SK-N-MC (cell line): ENCODE data around the gene GPN3.

Experiments used
- EZH2 ChIP-seq: fragments of 200-600 bp; sonication (generic); IDR thresholded peaks from one replicate; pipeline ENCODE4 v1.6.1; 2017; ENCODE audit warnings: antibody characterized with exemption
- POLR2AphosphoS5 ChIP-seq: IDR thresholded peaks from 2 replicates; pipeline ENCODE4 v1.6.1; 2012; ENCODE audit warnings: mild to moderate bottlenecking, low read depth, low read length, borderline replicate concordance

- TF ChIP-seq EZH2 (no peak), POLR2AphosphoS5 (no peak)
Observed at GRCh38 chr12:110431957-110432587, 36.0 kb downstream of the GPN3 start.
